ENCODE measurements around the gene SPO11.
A peak's percentile ranks its signal among the peaks of the same experiment; 100 is the strongest.

Gene SPO11

GRCh38 chr20:57329608-57330221 lies at the start of gene SPO11:
Gene SPO11, plus strand, starts transcription at chr20:57329803. Its CDS starts 65 bp downstream, at chr20:57329868.
- no peak for DNase-seq (ENCODE audit: low spot score)

- DNase-seq (ENCODE audit: low spot score): no peak
Observed at GRCh38 chr20:57280221-57280620, 49.4 kb upstream of the SPO11 start.

- DNase-seq (ENCODE audit: low spot score): no peak
Observed at GRCh38 chr20:57281900-57282299, 47.7 kb upstream of the SPO11 start.

- peak; percentile 33 for DNase-seq (ENCODE audit: low spot score)
Observed at GRCh38 chr20:57282670-57283361, 46.8 kb upstream of the SPO11 start.

GRCh38 chr20:57283860-57284259 lies 45.7 kb upstream of the SPO11 start:
- no peak for DNase-seq (ENCODE audit: low spot score)

- DNase-seq (ENCODE audit: low spot score): peak; percentile 33
Observed at GRCh38 chr20:57287007-57287880, 42.4 kb upstream of the SPO11 start.

GRCh38 chr20:57287901-57288300 lies 41.7 kb upstream of the SPO11 start:
- no peak for DNase-seq (ENCODE audit: low spot score)

- peak; percentile 35 for DNase-seq (ENCODE audit: low spot score)
Observed at GRCh38 chr20:57288651-57289277, 40.8 kb upstream of the SPO11 start.

GRCh38 chr20:57289391-57290177 lies 40.0 kb upstream of the SPO11 start:
- no peak for DNase-seq (ENCODE audit: low spot score)

GRCh38 chr20:57290178-57290484 lies 39.5 kb upstream of the SPO11 start:
- DNase-seq (ENCODE audit: low spot score): no peak

- no peak for DNase-seq (ENCODE audit: low spot score)
Observed at GRCh38 chr20:57291003-57291402, 38.6 kb upstream of the SPO11 start.

GRCh38 chr20:57291694-57292093 lies 37.9 kb upstream of the SPO11 start:
- no peak for DNase-seq (ENCODE audit: low spot score)

- DNase-seq (ENCODE audit: low spot score): no peak
Observed at GRCh38 chr20:57292611-57293010, 37.0 kb upstream of the SPO11 start.

GRCh38 chr20:57293995-57294394 lies 35.6 kb upstream of the SPO11 start:
- DNase-seq (ENCODE audit: low spot score): no peak

- no peak for DNase-seq (ENCODE audit: low spot score)
Observed at GRCh38 chr20:57294550-57294949, 35.1 kb upstream of the SPO11 start.

GRCh38 chr20:57298457-57298856 lies 31.1 kb upstream of the SPO11 start:
- no peak for DNase-seq (ENCODE audit: low spot score)

GRCh38 chr20:57301026-57301425 lies 28.6 kb upstream of the SPO11 start:
- no peak for DNase-seq (ENCODE audit: low spot score)

- no peak for DNase-seq (ENCODE audit: low spot score)
Observed at GRCh38 chr20:57306747-57307146, 22.9 kb upstream of the SPO11 start.

GRCh38 chr20:57308451-57309271 lies 20.9 kb upstream of the SPO11 start:
- DNase-seq (ENCODE audit: low spot score): no peak

- no peak for DNase-seq (ENCODE audit: low spot score)
Observed at GRCh38 chr20:57309544-57310115, 20.0 kb upstream of the SPO11 start.

All from AG20443 (cell line).